Activated B cell treated with CpG ODN at 0.5 μM for 24 hours (primary cell): ENCODE results near the gene SYT5. TPM values are rescaled to one million over a fixed set of nuclear protein-coding genes. Genes with fewer than 3 reads are reported as not detected.

ENCODE experiments used
- ATAC-seq: fragments of 200-7000 bp; cut with Tn5 transposase; one replicate; pipeline ENCODE4 v1.10.0; 2021; ENCODE audit warnings: low read depth, mild to moderate bottlenecking, moderate library complexity
- CTCF ChIA-PET: fragments of 350-600 bp; sonication (Branson Sonifier 250); formaldehyde crosslinking; loops from one replicate; lab custom pipeline; 2021; ENCODE audit warnings: antibody characterized with exemption; lab: Charles Lee
- POLR2A ChIA-PET: fragments of 350-600 bp; sonication (Branson Sonifier 250); formaldehyde crosslinking; loops from one replicate; lab custom pipeline; 2021; ENCODE audit warnings: antibody characterized with exemption; lab: Charles Lee
- DNase-seq: peaks from one replicate; pipeline ENCODE4 v3.0.0; 2022
- H3K27ac Mint-ChIP-seq: one replicate; pipeline ENCODE4 v1.8.0; 2020; ENCODE audit warnings: mixed read lengths
- H3K27me3 Mint-ChIP-seq: one replicate; pipeline ENCODE4 v1.8.0; 2021; ENCODE audit warnings: mixed read lengths
- H3K36me3 Mint-ChIP-seq: one replicate; pipeline ENCODE4 v1.8.0; 2021; ENCODE audit warnings: low read depth, mixed read lengths
- H3K4me1 Mint-ChIP-seq: one replicate; pipeline ENCODE4 v1.8.0; 2021; ENCODE audit warnings: mixed read lengths
- H3K4me3 Mint-ChIP-seq: one replicate; pipeline ENCODE4 v1.8.0; 2020; ENCODE audit warnings: mild to moderate bottlenecking, mixed read lengths
- H3K9me3 Mint-ChIP-seq: one replicate; pipeline ENCODE4 v1.8.0; 2020; ENCODE audit warnings: mixed read lengths
- CTCF ChIP-seq: fragments of 200-600 bp; IDR thresholded peaks from one replicate; pipeline ENCODE4 v1.8.0; 2022; ENCODE audit warnings: antibody characterized with exemption, mild to moderate bottlenecking
- intact Hi-C: fragments of 100-400 bp; cut with micrococcal nuclease; formaldehyde crosslinking; loops from one replicate; pipeline ENCODE4 v1.15.1; 2024
- total RNA-seq: library from RNA; stranded (reverse); gene quantifications from 2 replicates; pipeline ENCODE4 v1.2.3, GENCODE V29; 2022

Gene SYT5
- total RNA-seq, 1 donor from 2014 or later: not detected

GRCh38 chr19:55160128-55160985 lies 19.7 kb downstream of the SYT5 start:
- POLR2A ChIA-PET: interaction anchor here (0.6 to 0.8 kb wide), 3 partner anchors 120 to 248 kb away, joined by 3 to 9 read pairs (median 5); partner anchors contain the start of genes HSPBP1 and UBE2S

GRCh38 chr19:55158848-55159749 lies 21.0 kb downstream of the SYT5 start:
- Mint-ChIP-seq H3K4me3 (no peak overlapping the region), H3K4me1 (peaks cover 10% of the 10 kb centered on the region), H3K36me3 (no peaks in the 10 kb centered on the region), H3K27ac (no peak overlapping the region), H3K27me3 (peaks cover 50% of the 10 kb centered on the region), H3K9me3 (no peaks in the 10 kb centered on the region)
- no peak for TF ChIP-seq CTCF
- no peak for DNase-seq
- ChIA-PET POLR2A (no interaction called here), CTCF (interaction anchor here (1.6 kb wide), 1 partner anchor 47 kb away, joined by 3 read pairs; no protein-coding TSS in a partner anchor)
- intact Hi-C loops: no loop called here
- no peak for ATAC-seq

More at GRCh38 chr19:55160128-55160985, 19.7 kb downstream of the SYT5 start:
- Mint-ChIP-seq H3K4me3 (no peak overlapping the region), H3K27ac (no peak overlapping the region), H3K9me3 (no peaks in the 10 kb centered on the region), H3K27me3 (peaks cover 49% of the 10 kb centered on the region), H3K4me1 (peaks cover 6% of the 10 kb centered on the region), H3K36me3 (no peaks in the 10 kb centered on the region)
- peak; percentile 70 for DNase-seq
- peak; percentile 97 for ATAC-seq
- CTCF ChIA-PET: interaction anchor here (0.9 to 1.6 kb wide), 4 partner anchors 13 to 308 kb away, joined by 3 to 4 read pairs (median 3); no protein-coding TSS in a partner anchor
- intact Hi-C loops: loop anchor here (2.0 kb wide), 1 partner anchor 18 kb away; no protein-coding TSS in a partner anchor
- peak; percentile 35 for TF ChIP-seq CTCF

- ChIA-PET CTCF (no interaction called here), POLR2A (no interaction called here)
- Mint-ChIP-seq H3K4me1 (peaks cover 13% of the 10 kb centered on the region), H3K36me3 (no peaks in the 10 kb centered on the region), H3K27ac (peak overlapping the region; percentile 53), H3K9me3 (no peaks in the 10 kb centered on the region), H3K4me3 (no peak overlapping the region), H3K27me3 (peaks cover 46% of the 10 kb centered on the region)
- no peak for TF ChIP-seq CTCF
- ATAC-seq (no peak), DNase-seq (no peak)
- intact Hi-C loops: no loop called here
Observed at GRCh38 chr19:55158423-55158822, 21.7 kb downstream of the SYT5 start.

- POLR2A ChIA-PET: interaction anchor here (0.7 kb wide), 1 partner anchor 96 kb away, joined by 3 read pairs; no protein-coding TSS in a partner anchor
- no peak for ATAC-seq
Observed at GRCh38 chr19:55157064-55157908, 22.8 kb downstream of the SYT5 start, which contains the start of gene TNNI3. Gene TNNI3, minus strand, starts transcription at chr19:55157732. Its CDS starts 143 bp downstream, at chr19:55157589.

More at GRCh38 chr19:55157064-55157908, 22.8 kb downstream of the SYT5 start, which contains the start of gene TNNI3:
- DNase-seq: no peak
- no peak for TF ChIP-seq CTCF
- H3K36me3 Mint-ChIP-seq: no peaks in the 10 kb centered on the region
- peaks cover 13% of the 10 kb centered on the region for H3K4me1 Mint-ChIP-seq
- H3K27me3 Mint-ChIP-seq: peaks cover 42% of the 10 kb centered on the region
- H3K9me3 Mint-ChIP-seq: no peaks in the 10 kb centered on the region
- H3K4me3 Mint-ChIP-seq: peak within 1 kb of the TSS; percentile 20
- intact Hi-C loops: no loop called here
- peak within 1 kb of the TSS; percentile 53 for H3K27ac Mint-ChIP-seq
- CTCF ChIA-PET: no interaction called here
